ENCODE data around the gene DDX31.

The DDX31 gene

DNA sequence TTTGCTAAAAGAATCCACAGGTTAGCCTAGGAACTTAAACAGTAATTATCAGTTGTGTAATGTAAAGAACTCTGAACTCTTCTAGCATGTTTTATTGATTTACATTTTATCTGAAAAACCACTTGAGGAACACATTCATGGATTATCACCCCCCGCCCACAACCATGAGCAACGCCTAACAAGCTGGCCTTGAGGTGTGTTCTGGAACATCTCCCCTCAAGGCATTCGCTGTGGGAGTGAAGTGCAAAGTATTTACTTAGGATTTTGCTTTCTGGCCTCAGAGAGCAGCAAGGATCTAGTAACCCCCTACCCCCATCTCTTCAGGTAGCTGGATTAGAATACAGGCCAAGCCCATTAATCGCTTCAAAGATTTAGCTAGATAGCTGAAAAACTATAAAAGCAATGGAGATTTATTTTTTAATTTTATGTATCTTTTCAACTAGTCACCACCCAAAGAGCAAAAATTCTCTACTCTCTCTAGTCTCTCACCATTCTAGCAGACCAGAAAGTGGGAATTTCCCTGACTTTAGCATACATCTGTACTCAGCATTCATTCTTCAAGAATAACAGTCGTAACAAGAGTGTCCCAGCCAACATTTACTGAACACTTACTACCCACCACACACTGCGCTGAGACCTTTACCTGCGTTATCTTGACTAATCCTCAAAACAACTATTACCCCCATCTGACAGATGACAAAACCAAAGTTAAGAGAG lies 37.2 kb downstream of the DDX31 start:
- no peak for DNase-seq

GRCh38 chr9:132631685-132632084 lies 38.1 kb downstream of the DDX31 start:
- no peak for DNase-seq

- no peak for DNase-seq
These were observed 38.5 kb downstream of the DDX31 start for GRCh38 chr9:132631280-132631679.

DNA sequence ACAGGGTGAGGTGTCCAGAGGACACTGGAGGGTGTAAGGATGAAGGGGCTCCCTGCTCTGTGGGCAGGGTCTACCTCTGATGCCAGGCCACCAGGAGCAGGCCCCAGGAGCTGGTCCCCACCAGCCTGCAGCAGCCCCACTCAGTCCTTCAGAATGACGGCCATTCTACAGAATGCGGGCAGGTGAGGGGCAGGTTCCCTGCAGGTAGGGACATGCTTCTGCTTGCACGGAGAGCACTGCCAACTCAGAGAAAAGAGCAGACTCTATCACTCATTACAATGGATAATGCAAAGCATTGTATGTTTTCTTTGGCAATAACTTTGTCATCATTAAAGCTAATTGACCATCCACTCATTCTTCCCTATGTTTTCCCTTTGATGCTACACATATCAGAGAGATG lies 39.0 kb downstream of the DDX31 start:
- DNase-seq: no peak

GRCh38 chr9:132630116-132630515 lies 39.7 kb downstream of the DDX31 start:
- no peak for DNase-seq

GRCh38 chr9:132628746-132629145 lies 41.0 kb downstream of the DDX31 start:
- no peak for DNase-seq

GRCh38 chr9:132627594-132627993 lies 42.2 kb downstream of the DDX31 start:
- no peak for DNase-seq

GRCh38 chr9:132627106-132627505 lies 42.7 kb downstream of the DDX31 start:
- no peak for DNase-seq

- DNase-seq: no peak
These were observed 43.5 kb downstream of the DDX31 start for GRCh38 chr9:132626285-132626684.

- DNase-seq: no peak
These were observed 47.6 kb downstream of the DDX31 start for GRCh38 chr9:132622159-132622558.

DNA sequence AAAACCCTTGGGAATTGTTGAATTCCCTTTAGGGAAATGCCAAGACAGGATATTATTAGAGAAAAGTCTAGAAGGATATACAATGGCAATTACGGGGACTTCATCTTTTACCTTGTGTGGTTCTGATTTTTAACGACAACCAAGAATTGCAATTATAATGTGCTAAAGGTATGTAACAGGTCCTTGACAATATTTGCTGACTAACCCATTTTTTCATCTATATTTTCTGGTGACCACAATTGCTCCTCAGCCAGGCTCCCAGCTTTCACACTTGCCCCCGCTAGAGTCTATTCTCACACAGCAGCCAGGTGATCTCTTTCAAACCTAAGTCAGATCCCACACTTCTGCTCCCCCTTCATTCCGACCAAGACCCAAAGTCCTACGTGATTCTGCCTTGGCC lies 53.1 kb downstream of the DDX31 start:
- no peak for DNase-seq

GRCh38 chr9:132615774-132616173 lies 54.0 kb downstream of the DDX31 start:
- no peak for DNase-seq

- DNase-seq: no peak
These were observed 55.5 kb downstream of the DDX31 start for GRCh38 chr9:132614324-132614723.

GRCh38 chr9:132610661-132611060 lies 59.1 kb downstream of the DDX31 start:
- DNase-seq: no peak

GRCh38 chr9:132609829-132610228 lies 60.0 kb downstream of the DDX31 start:
- no peak for DNase-seq

DNA sequence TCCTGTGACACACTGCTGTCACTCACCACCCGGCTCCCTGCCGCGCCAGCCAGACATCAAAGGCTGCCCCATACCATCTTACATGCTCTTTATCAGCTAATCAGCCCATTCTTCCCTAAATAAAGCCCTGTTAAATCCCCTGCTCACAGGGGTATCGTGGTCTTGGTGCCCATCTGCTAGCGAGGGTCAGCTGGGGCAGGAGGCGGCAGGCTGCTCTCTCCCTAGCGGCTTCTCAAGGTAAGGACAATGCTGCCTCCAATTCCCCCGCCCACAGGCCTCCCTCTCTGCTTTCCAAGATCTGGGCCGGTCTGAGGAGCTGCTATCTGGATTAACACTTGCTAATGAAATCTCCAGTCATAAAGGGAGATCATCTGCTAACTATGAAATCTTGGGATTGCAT lies 60.6 kb downstream of the DDX31 start:
- DNase-seq: no peak

- DNase-seq: no peak
These were observed 63.7 kb downstream of the DDX31 start for GRCh38 chr9:132606066-132606465.

- DNase-seq: no peak
These were observed 64.4 kb downstream of the DDX31 start for GRCh38 chr9:132605387-132605786.

DNA sequence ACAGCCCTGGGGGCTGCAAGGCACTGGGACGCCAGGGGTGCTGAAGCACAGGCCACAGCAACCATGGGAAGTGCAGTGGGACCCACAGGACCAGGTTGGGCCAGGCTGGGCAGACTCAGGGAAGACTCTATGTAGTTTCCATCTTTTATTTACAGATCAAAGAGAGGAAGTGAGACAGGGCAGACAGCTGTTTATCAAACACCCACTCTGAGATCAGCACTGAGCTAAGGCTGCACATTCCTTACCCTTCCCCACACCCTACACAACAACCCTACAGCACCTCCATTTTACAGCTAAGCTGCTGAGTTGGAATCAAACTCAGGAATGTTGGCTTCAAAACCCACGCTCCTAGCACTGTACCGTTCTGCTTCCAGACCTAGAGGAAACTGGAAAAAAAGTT lies 67.6 kb downstream of the DDX31 start:
- DNase-seq: no peak

DNA sequence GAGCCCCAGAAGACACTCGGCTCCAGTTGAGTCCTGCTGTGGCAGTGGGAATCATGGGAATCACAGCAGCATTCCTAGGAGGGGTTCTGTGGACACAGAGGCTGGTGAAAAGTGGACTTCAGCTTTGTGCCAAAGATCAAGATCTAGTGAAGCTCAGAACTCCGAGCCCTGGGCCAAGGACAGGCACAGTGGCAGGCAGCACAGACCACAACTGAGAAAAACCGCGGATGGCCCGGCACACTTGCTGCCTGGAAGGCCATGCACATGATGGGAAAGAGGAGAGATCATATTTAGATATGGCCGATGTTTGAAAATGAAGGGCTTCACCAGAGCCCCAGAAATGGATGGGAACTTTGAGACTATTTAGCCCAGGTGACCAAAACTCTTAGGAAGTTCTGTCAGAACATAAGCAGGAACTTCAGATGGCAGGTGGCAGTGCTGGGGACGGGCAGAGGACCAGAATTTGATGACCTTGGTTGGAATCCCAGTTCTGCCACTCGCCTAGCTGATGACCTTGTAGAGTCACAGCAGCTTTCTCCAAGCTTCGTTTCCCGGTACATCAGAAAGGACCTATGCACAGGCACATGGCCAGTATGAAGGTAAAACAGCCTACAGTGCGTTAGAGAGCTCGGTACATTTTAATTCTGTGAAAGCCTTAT lies 69.3 kb downstream of the DDX31 start:
- no peak for DNase-seq

DNA sequence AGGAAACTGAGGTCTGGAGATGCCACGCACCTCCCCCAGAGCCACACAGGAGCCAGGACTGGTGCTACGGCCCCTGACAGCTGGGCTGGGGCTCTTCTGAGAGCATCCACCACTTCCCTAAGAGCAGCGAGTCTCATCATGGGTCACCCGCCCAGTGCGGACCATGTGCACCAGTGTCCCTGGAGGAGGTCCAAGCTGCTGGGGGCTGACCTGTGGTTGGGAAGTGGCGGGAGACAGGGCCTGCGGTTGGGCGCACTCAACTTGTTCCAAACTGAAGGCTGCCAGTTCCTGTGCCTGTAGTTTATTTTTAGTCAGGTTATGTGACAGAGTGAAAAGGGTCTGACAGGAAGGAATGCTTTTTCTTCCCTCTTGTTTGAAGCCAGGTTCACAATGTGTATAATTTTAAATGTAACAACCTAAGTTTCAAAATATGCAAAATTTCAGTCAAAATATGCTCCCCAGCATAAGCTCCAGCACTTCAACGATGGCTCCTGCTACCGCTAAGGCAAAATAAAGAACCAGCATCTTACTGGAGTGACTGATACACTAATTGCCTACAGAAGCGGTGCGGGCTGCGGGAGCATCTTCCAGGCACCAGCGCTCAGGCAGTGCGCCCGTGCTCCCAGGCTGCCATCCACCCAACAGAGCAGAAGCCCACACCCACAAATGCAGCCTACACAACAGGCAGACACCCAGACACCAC lies 72.6 kb downstream of the DDX31 start:
- no peak for DNase-seq

DNA sequence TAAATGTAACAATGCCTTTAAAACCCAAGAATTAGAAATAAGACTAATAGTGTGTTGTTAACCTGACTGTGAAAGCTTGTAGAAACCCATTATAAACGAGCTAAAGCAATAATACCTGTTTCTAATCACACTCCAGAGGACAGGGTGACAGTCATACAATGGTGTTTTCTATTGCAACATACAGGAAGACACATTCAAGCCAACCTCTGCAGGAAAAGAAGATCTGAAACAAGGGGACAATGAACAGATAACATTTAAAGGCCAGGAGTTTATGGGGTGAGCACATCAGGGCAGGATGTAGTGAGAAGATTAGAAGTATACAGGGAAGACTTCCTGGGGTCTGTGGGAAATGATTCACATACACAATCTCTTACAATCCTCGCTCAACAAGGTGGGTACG lies 73.6 kb downstream of the DDX31 start:
- DNase-seq: no peak

- no peak for DNase-seq
These were observed 74.5 kb downstream of the DDX31 start for GRCh38 chr9:132595319-132595718.

GRCh38 chr9:132594412-132594811 lies 75.4 kb downstream of the DDX31 start:
- no peak for DNase-seq
